ENCODE data around the gene RGSL1. TPM values are rescaled to one million over a fixed set of nuclear protein-coding genes. Genes with fewer than 3 reads are reported as not detected.
A peak's percentile ranks its signal among the peaks of the same experiment; 100 is the strongest.

Gene RGSL1
- total and polyA plus RNA-seq, 10 donors, result not detected

DNA sequence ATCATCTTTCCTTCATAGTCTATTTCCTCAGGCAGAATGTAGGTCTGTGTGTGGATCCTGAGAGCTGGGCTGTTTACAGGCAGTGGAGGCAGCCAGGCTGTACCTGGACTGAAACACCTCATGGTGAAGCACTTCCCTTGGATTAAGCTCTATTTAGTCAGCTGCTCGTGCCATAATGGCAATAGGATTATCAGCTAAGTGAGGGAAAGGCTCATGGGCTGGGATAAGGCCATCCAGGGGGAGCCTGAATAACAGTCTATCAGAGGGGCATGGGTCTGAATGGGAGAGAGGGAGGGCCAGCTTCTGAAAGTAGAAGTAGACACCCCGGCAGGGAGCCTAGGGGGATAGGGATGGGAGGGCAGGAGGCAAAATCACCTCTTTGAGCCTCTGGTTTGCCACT, 130.8 kb downstream of the RGSL1 start:
- H3K9me3 ChIP-seq, result no peaks in the 10 kb centered on the region
- no peak for DNase-seq
- 94 to 98% (median 97%) methylated on average over 2 of the region's 2 CpGs for WGBS, 5 donors
- TF ChIP-seq, protein P1, sequence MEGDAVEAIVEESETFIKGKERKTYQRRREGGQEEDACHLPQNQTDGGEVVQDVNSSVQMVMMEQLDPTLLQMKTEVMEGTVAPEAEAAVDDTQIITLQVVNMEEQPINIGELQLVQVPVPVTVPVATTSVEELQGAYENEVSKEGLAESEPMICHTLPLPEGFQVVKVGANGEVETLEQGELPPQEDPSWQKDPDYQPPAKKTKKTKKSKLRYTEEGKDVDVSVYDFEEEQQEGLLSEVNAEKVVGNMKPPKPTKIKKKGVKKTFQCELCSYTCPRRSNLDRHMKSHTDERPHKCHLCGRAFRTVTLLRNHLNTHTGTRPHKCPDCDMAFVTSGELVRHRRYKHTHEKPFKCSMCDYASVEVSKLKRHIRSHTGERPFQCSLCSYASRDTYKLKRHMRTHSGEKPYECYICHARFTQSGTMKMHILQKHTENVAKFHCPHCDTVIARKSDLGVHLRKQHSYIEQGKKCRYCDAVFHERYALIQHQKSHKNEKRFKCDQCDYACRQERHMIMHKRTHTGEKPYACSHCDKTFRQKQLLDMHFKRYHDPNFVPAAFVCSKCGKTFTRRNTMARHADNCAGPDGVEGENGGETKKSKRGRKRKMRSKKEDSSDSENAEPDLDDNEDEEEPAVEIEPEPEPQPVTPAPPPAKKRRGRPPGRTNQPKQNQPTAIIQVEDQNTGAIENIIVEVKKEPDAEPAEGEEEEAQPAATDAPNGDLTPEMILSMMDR (IDR thresholded peaks at IDR 0.05 in 8 of 11, conservative IDR thresholded peaks at IDR 0.05 in 3 of 11), result no peak
- no peak for TF ChIP-seq POLR2A (IDR thresholded peaks at IDR 0.05)
- TF ChIP-seq POLR2AphosphoS5 (IDR thresholded peaks at IDR 0.05), result no peak
- H3K4me1 ChIP-seq, result peaks cover 10 to 38% (median 24%) of the 10 kb centered on the region in 6 donors
- H3K27me3 ChIP-seq (replicated peaks in 1 of 7), result no peaks in the 10 kb centered on the region
- H3K36me3 ChIP-seq, result peaks cover 8 to 91% (median 63%) of the 10 kb centered on the region in 6 donors
- H3K4me3 ChIP-seq, result no peak overlapping the region
- intact Hi-C loops (cut with DNase I; ENCODE audit: low total_unique reads), result no loop called here
- no peak overlapping the region for H3K27ac ChIP-seq

DNA sequence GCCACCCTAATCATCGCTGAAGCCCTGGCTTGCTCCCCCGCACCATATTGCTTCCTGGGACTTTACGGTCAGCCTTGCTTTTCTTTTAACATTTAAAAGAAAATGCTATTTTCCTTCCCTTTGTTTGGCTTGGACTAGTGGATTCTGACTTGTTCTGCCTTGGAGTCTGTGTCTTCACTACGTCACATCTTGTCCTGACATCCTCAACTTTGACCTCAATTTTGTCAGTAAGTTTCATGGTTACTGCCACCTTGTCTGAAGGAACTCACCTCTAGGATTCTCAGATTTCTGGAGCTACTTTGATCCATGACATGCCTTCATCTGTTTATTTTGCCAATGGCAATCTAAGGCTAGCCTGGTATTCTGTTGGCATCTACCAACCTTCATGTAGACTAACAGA, 134.8 kb downstream of the RGSL1 start:
- TF ChIP-seq POLR2AphosphoS5 (IDR thresholded peaks at IDR 0.05) (no peak), POLR2A (IDR thresholded peaks at IDR 0.05) (no peak)
- TF ChIP-seq, protein P1 (IDR thresholded peaks at IDR 0.05 in 8 of 11, conservative IDR thresholded peaks at IDR 0.05 in 3 of 11), result no peak
- no peak overlapping the region for H3K27ac ChIP-seq
- 93 to 97% (median 93%) methylated on average over 4 of the region's 4 CpGs for WGBS, 5 donors

DNA sequence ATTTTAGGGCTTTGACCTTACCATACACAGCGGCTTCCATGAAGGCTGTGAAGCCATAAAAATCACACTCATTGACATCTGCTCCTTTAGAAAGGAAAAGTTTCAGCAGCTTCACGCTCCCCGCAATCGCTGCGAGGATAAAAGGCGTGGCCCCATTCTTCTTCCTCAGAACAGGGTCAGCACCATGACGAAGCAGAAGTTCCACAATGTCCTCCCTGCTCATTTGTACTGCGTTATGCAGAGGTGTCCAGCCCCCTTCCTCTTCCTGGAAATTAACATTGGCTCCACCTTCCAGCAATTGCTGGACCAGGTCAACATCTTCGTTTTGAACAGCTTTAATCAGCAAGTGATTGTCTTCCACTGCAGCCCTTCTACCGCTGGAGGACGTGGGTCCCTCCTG, 136.4 kb downstream of the RGSL1 start:
- DNase-seq, result no peak
- Histone ChIP-seq H3K4me3 (peak overlapping the region in 1 of 8 donors; percentile 12), H3K4me1 (peaks cover 16 to 74% (median 49%) of the 10 kb centered on the region in 6 donors), H3K36me3 (peaks cover 5 to 45% (median 20%) of the 10 kb centered on the region in 6 donors), H3K27ac (peak overlapping the region in 4 of 8 donors; percentile 41 to 96 (median 68)), H3K9me3 (no peaks in the 10 kb centered on the region), H3K27me3 (replicated peaks in 1 of 7) (no peaks in the 10 kb centered on the region)
- TF ChIP-seq, protein P1 (IDR thresholded peaks at IDR 0.05 in 8 of 11, conservative IDR thresholded peaks at IDR 0.05 in 3 of 11), result no peak
- intact Hi-C loops (cut with DNase I; ENCODE audit: low total_unique reads), result no loop called here
- 80 to 93% (median 89%) methylated on average over 11 of the region's 11 CpGs for WGBS, 5 donors

More for the DNA sequence above, 134.8 kb downstream of the RGSL1 start:
- peaks cover 16 to 74% (median 49%) of the 10 kb centered on the region in 6 donors for H3K4me1 ChIP-seq
- H3K36me3 ChIP-seq, result peaks cover 5 to 62% (median 36%) of the 10 kb centered on the region in 6 donors
- peak overlapping the region in 1 of 8 donors; percentile 11 for H3K4me3 ChIP-seq
- no peaks in the 10 kb centered on the region for H3K27me3 ChIP-seq (replicated peaks in 1 of 7)
- intact Hi-C loops (cut with DNase I; ENCODE audit: low total_unique reads), result no loop called here
- no peaks in the 10 kb centered on the region for H3K9me3 ChIP-seq
- no peak for DNase-seq

DNA sequence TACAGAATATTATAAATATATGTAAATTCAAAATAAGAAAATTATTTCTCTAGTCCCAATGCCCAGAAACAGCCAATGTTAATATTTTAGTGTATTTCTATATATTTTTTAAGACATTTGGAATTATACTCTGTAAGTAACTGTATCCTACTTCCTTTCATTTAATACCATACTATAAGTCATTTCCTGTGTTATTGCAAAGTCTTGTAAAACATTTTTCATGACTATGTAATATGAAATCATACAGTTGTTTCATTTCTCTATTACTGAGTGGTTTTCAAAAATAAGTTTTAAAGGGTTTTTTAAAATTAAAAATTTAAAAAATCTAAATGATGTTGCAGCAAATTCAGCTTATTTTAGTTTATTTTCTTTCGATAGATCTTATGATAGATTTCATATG, 137.1 kb downstream of the RGSL1 start:
- intact Hi-C loops (cut with DNase I; ENCODE audit: low total_unique reads), result no loop called here
- WGBS, 5 donors, result 0 to 1% (median 0%) methylated on average over 1 of the region's 1 CpG
- H3K27me3 ChIP-seq (replicated peaks in 1 of 7), result no peaks in the 10 kb centered on the region

More for the DNA sequence above, 137.1 kb downstream of the RGSL1 start:
- peaks cover 3 to 38% (median 13%) of the 10 kb centered on the region in 6 donors for H3K36me3 ChIP-seq
- no peaks in the 10 kb centered on the region for H3K9me3 ChIP-seq
- H3K4me3 ChIP-seq, result no peak overlapping the region
- no peak for DNase-seq
- peaks cover 16 to 73% (median 49%) of the 10 kb centered on the region in 6 donors for H3K4me1 ChIP-seq
- peak overlapping the region in 3 of 8 donors; percentile 56 to 96 (median 79) for H3K27ac ChIP-seq
- no peak for TF ChIP-seq POLR2A (IDR thresholded peaks at IDR 0.05)
- TF ChIP-seq, protein P1 (IDR thresholded peaks at IDR 0.05 in 8 of 11, conservative IDR thresholded peaks at IDR 0.05 in 3 of 11), result no peak
- TF ChIP-seq POLR2AphosphoS5 (IDR thresholded peaks at IDR 0.05), result no peak

Measured in spleen (tissue), 11 donors.